Brain pericyte (primary cell): ENCODE data around the gene GSTM1.

Source experiments
- DNase-seq: peaks from one replicate; pipeline ENCODE4 v3.0.0-alpha.2; 2012; ENCODE audit warnings: low read depth, low spot score

Gene GSTM1

DNA sequence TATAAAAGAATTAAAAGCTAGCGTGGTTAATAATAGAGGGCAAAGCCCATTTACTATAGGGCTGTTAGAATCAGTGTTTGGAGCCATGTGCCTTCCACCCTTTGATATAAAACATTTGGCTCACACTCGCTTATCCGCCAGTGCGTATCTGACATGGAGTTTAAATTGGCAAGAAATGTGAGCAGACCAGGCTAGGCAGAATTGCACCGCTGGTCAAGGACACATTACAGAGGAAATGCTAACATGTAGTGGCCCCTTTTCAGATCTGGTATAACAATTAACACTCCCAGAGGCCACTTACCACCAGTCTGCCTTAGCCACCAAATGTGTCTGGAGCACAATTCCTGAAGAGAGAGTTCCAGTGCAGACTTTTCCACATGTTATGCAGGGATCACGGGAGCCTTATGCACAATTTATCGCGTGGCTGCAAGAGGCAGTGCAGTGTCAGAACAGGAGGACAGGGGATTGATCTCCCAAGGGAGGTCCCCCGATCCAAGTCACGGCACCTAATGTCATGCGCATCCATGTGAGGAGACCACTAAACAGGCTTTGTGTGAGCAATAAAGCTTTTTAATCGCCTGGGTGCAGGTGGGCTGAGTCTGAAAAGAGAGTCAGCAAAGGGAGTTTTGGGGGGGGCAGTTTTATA is 39.2 kb downstream of the GSTM1 start:
- DNase-seq = no peak

DNA sequence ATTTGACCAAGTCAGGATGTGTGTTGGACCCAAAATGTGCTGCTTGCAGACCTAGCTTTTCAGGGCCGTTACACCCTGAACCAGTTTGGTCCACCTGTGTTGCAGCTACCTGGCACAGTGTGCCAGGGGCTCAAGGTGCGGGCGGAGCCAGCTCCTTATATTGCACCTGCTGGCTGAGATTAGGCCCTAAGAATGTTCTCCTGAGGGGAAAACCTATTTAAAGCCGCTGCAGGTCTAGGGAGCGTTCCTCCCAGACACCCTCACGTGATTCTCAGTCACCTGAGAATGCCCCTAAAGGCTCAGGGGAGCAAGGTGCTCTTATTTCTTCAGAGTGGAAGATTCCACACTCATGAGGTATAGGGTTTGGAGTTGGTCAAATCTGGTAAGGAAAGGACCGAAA is 41.3 kb downstream of the GSTM1 start:
- DNase-seq = no peak

DNA sequence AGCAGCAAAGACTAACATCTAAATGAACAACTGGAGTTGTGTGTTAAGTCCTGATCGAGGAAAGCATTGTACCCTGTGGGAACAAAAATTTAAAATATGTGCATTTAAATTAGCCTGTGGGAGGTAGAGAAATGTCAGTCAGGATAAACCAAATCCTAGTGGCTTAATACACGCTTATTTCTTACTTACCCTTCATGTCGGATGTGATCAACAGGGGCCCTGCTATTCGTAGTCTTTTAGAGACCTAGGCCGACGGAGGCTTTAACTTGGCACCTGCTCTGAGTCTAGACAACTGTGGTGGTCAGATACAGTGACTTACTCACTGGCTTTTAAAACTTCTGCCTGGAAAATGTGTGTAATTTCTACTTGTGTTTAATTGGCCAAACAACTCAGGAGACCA is 43.0 kb downstream of the GSTM1 start:
- no peak for DNase-seq

DNA sequence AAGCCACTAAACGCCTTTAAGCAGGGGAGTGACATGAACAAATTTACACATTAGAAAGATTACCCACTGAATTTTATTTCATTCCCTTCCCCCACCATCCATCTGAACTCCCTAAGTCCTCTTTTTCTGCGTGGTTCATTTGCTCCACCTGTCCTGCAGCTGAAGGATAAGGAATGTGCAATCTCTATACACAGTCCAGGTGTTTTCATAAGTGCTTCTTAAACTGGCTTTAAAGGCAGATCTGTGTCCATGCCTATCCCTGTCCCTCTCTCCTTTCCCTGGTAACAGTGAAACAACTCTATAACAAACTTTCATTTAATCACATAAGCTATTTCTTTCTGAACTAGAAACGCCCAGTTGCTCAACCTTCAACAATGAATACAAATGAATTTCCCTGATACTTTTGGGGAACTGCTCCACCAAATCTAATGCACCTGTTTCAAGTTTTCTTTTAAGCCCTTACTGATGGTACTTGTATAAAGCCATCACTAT is 44.8 kb downstream of the GSTM1 start:
- DNase-seq = no peak

DNA sequence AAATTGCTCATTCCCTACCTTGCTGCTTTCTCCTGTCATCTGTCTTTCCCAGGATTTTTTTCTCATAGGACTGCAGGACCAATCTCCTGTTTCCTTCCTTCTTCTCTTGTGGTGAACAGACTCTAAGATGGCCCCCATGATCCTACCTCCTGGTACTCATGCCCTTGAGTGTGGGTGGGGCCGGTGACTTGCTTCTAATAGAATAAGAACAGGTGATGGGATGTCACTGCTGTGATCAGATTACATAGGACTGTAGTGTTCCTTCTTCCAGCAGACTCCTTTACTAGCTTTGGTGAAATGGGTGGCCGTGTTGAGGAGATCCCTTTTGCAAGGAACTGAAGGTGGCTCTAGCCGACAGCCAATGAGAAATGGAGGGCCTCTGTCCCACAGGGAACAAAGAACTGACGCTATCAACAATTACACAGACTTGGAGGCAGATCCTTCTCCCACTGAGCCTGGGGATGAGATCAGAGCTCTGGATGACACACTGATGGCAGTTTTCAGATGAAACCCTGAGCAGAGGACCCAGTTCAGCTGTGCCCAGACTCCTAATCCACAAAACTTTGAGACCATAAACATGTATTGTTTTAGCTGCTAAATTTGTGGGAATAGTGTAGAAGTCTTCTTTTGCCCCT is 45.7 kb downstream of the GSTM1 start:
- DNase-seq = no peak

DNA sequence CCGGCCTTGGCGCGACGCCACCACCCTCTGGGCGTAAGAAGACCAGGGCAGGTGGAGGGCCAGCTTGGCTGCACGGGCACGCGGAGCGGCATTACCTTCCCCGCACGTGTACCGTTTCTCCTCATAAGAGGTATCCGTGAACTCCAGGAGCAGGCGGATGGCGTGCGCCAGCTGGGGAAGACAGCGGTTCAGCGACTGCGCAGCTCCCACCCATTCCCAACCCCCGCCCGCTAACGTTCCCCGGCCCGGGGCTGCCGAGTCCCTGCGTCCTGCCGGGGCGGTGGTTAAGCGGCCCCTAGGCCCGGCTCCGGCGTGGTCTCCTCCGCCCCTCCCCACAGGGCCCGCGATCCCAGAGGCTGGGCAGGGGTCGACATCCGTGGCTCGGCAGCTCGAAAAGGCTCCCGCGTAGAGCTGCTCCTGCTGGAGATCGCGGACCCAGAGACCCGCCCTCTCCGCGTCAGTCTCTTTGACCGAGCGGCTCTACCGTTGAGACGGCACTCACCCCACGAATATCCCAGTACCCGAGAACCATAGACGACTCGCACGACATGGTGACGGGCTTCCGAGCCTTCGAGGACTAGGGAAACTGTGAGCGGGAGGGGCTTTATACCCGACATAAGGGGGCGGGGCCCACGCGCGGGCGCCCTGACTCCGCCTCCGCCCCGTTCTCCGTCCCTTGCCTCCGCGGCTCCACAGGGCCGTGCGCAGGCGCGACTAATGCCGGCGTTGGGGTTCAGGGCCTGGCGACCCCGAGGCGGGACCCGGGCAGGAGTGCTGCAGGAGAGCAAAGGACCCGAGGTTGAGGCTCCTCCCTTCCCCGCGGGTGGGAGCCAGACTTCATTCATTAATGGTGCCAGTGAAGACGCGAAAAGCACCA is 52.4 kb downstream of the GSTM1 start:
- DNase-seq = no peak

DNA sequence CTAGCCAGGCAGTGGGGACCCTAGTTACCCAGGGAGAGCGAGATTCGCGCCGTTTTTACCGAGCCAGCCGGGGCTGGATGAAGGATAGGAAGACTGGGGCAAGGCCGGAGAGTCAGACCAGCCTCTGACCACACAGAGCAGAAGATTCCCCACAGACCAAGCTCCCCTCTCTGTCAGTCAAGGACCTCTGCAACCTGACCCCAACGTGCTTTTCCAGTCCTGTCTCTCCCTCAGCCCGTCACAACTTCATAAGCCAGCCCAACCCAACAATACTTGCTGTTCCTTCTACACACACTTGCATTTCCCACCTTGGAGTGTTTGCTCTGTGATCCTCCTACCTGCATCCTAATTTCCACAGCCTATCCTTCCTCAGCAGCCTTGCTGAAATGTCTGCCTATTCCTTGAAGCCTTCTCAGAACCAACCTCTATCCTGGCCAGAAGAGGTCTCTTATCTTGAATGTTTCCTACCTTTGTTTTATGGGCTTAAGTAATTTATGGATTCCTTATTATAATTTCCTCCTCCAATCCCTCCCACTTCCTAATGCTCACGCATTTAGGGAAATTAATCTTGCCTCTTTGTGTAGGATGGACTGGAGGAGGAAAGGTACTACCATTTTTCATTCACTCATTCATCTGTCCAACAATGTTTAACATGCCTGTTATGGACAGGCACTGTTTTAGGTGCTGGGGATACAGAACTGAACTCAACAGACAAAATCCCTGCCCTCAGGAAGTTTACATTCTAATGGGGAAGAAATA is 53.2 kb downstream of the GSTM1 start, which contains the start of gene GSTM3:
GSTM3 (minus strand) TSS at position 424 of the 759 bp plus-strand sequence. CDS start 751 bp downstream, outside the sequence.
- DNase-seq = no peak
